NCI-H146 treated with DMSO at 0.1 percent for 48 hours (cell line): ENCODE measurements around the gene GABRQ.
"Not testable (repeated sequence)": the region's sequence is repeated elsewhere in the genome, so short reads cannot be mapped to it uniquely, and the experiment has no call there.

ENCODE experiments used
- DNase-seq: peaks from one replicate; lab custom pipeline; 2025; ENCODE audit not compliant: unreplicated experiment; lab: John Stamatoyannopoulos, UW

The GABRQ gene

GRCh38 chrX:152656890-152657289 lies 19.2 kb downstream of the GABRQ start:
- no peak for DNase-seq

- DNase-seq: no peak
Observed at GRCh38 chrX:152658302-152658701, 20.6 kb downstream of the GABRQ start.

- no peak for DNase-seq
Observed at GRCh38 chrX:152663086-152663485, 25.4 kb downstream of the GABRQ start.

- DNase-seq: no peak
Observed at GRCh38 chrX:152674135-152674534, 36.4 kb downstream of the GABRQ start.

- not testable (repeated sequence) for DNase-seq
Observed at GRCh38 chrX:152674652-152675051, 37.0 kb downstream of the GABRQ start.

- not testable (repeated sequence) for DNase-seq
Observed at GRCh38 chrX:152681012-152681411, 43.3 kb downstream of the GABRQ start.

- DNase-seq: not testable (repeated sequence)
Observed at GRCh38 chrX:152697952-152698931, 60.5 kb downstream of the GABRQ start, which contains the start of gene MAGEA3. MAGEA3 (plus strand) TSS chrX:152698794; CDS start chrX:152700833, 2,039 bp downstream.

GRCh38 chrX:152700390-152700789 lies 62.7 kb downstream of the GABRQ start:
- DNase-seq: not testable (repeated sequence)

GRCh38 chrX:152706500-152706899 lies 68.8 kb downstream of the GABRQ start:
- DNase-seq: not testable (repeated sequence)
